K562 (cell line): ENCODE data around the gene SEC24C. TPM values are rescaled to one million over a fixed set of nuclear protein-coding genes. Genes with fewer than 3 reads are reported as not detected.

Experiments
- POLR2AphosphoS2 ChIP-seq: IDR thresholded peaks from 2 replicates; pipeline ENCODE4 v1.6.1; 2012; ENCODE audit warnings: low read length, improper control_type of control experiment
- SMC3 ChIP-seq: conservative IDR thresholded peaks from 2 replicates; pipeline ENCODE4 v1.6.1; 2011; ENCODE audit warnings: low read depth, low read length, improper control_type of control experiment; ENCODE audit not compliant: insufficient read depth
- SRF ChIP-seq, 2 experiments: fragments of 250-450, 450-650 bp in 1 of 2; sonication (Bioruptor Pico) in 1 of 2; sonication (generic) in 1 of 2; formaldehyde crosslinking; IDR thresholded peaks; 2 replicates each; pipeline versions ENCODE4 v1.5.0 to v1.5.1; 2020 to 2022; ENCODE audit warnings: mild to moderate bottlenecking in 1 of 2, missing genetic modification reagents in 1 of 2
- THRAP3 ChIP-seq: fragments of 450-650 bp; IDR thresholded peaks from 2 replicates; pipeline ENCODE4 v1.6.1; 2016; ENCODE audit warnings: mild to moderate bottlenecking, inconsistent platforms, borderline replicate concordance
- ZEB2 ChIP-seq: fragments of 450-650 bp; IDR thresholded peaks from 2 replicates; pipeline ENCODE4 v1.6.1; 2016
- ZNF217 ChIP-seq: sonication (generic); formaldehyde crosslinking; IDR thresholded peaks from 2 replicates; pipeline ENCODE4 v1.8.0; 2022; ENCODE audit warnings: mild to moderate bottlenecking, missing genetic modification reagents
- ZNF316 ChIP-seq: fragments of 450-650 bp; IDR thresholded peaks from 2 replicates; pipeline ENCODE4 v1.6.1; 2016
- polyA plus RNA-seq, 8 experiments: library from polyadenylated mRNA; depleted of rRNA in 4 of 8; stranded (reverse) in 5 of 8; unstranded in 3 of 8; fragments of >200 nt; fragmentation: Nextera tagmentation in 2 of 8; fragmentation: Illumina TruSeq in 1 of 8; extraction: Ambion mirVana in 2 of 8; extraction: Trizol in 1 of 8; gene quantifications; 2 replicates each; pipeline versions ENCODE4 v1.2.1 to v1.2.3, GENCODE V29; 2011 to 2014; ENCODE audit warnings: inconsistent platforms in 1 of 8, missing spikeins in 1 of 8
- total RNA-seq, 7 experiments: library from RNA; depleted of rRNA in 6 of 7; stranded (reverse); fragments of >200 nt in 6 of 7; fragmentation: Illumina TruSeq in 2 of 7; extraction: Trizol in 2 of 7; gene quantifications; 2 replicates each; pipeline versions ENCODE4 v1.2.1 to v1.2.3, GENCODE V29; 2011 to 2021; ENCODE audit warnings: low replicate concordance in 1 of 7
- TF ChIP-seq, protein P1 (sequence below): sonication (generic); formaldehyde crosslinking; IDR thresholded peaks from 2 replicates; pipeline ENCODE4 v1.8.0; 2022; ENCODE audit warnings: mild to moderate bottlenecking, missing genetic modification reagents
- TF ChIP-seq, protein P2 (sequence below): fragments of 450-650 bp; IDR thresholded peaks from 2 replicates; pipeline ENCODE4 v1.6.1; 2016; ENCODE audit warnings: low read depth
- TF ChIP-seq, protein P3 (sequence below): sonication (generic); formaldehyde crosslinking; IDR thresholded peaks from 2 replicates; pipeline ENCODE4 v1.8.1; 2023; ENCODE audit warnings: mild to moderate bottlenecking, missing genetic modification reagents

SEC24C gene
- total and polyA plus RNA-seq, 9 of the 15 experiments (the other 6 are each of a cell fraction or from before 2014, with no cell fraction given): 19.0 to 115 (median 70.5) TPM

DNA sequence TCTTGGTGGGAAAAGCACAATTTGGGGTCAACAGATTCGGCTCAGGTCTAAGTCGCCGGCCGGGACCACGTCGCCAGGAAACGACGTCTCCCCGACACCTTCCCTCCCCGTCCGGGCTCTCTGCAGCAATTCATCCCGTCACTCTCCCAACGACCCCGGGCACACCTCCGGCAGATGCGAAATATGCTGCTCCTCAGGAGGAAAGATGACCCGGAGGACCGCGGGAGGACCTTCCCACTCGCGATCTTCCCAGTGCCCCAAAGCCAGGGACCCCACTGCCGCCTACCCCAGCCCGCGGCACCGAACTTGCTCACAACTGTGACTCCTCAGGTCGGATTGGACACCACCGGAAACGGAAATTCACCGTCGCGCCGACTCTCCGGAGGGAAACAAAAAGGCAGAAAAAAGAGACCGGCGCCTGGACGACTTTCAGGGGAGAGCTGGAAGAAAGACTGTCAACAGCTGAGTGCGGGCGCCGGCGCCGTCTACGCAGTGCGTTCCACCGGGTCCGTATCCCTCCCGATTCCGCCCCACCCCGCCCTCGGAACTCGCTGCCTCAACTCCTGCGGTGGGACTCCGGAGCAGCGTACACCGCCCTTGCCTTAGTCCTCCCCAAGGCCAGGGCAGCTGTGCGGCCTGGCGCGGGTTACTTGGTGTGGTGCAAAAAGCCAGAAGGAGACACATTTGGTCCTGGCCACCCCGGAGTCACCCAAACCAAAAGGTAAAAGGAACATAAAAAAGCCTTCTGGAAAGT, 13.8 kb upstream of the SEC24C start (continued):
- TF ChIP-seq, protein P1, sequence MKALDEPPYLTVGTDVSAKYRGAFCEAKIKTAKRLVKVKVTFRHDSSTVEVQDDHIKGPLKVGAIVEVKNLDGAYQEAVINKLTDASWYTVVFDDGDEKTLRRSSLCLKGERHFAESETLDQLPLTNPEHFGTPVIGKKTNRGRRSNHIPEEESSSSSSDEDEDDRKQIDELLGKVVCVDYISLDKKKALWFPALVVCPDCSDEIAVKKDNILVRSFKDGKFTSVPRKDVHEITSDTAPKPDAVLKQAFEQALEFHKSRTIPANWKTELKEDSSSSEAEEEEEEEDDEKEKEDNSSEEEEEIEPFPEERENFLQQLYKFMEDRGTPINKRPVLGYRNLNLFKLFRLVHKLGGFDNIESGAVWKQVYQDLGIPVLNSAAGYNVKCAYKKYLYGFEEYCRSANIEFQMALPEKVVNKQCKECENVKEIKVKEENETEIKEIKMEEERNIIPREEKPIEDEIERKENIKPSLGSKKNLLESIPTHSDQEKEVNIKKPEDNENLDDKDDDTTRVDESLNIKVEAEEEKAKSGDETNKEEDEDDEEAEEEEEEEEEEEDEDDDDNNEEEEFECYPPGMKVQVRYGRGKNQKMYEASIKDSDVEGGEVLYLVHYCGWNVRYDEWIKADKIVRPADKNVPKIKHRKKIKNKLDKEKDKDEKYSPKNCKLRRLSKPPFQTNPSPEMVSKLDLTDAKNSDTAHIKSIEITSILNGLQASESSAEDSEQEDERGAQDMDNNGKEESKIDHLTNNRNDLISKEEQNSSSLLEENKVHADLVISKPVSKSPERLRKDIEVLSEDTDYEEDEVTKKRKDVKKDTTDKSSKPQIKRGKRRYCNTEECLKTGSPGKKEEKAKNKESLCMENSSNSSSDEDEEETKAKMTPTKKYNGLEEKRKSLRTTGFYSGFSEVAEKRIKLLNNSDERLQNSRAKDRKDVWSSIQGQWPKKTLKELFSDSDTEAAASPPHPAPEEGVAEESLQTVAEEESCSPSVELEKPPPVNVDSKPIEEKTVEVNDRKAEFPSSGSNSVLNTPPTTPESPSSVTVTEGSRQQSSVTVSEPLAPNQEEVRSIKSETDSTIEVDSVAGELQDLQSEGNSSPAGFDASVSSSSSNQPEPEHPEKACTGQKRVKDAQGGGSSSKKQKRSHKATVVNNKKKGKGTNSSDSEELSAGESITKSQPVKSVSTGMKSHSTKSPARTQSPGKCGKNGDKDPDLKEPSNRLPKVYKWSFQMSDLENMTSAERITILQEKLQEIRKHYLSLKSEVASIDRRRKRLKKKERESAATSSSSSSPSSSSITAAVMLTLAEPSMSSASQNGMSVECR (CRISPR knock-in tag): peak; percentile 92
- TF ChIP-seq, protein P2, sequence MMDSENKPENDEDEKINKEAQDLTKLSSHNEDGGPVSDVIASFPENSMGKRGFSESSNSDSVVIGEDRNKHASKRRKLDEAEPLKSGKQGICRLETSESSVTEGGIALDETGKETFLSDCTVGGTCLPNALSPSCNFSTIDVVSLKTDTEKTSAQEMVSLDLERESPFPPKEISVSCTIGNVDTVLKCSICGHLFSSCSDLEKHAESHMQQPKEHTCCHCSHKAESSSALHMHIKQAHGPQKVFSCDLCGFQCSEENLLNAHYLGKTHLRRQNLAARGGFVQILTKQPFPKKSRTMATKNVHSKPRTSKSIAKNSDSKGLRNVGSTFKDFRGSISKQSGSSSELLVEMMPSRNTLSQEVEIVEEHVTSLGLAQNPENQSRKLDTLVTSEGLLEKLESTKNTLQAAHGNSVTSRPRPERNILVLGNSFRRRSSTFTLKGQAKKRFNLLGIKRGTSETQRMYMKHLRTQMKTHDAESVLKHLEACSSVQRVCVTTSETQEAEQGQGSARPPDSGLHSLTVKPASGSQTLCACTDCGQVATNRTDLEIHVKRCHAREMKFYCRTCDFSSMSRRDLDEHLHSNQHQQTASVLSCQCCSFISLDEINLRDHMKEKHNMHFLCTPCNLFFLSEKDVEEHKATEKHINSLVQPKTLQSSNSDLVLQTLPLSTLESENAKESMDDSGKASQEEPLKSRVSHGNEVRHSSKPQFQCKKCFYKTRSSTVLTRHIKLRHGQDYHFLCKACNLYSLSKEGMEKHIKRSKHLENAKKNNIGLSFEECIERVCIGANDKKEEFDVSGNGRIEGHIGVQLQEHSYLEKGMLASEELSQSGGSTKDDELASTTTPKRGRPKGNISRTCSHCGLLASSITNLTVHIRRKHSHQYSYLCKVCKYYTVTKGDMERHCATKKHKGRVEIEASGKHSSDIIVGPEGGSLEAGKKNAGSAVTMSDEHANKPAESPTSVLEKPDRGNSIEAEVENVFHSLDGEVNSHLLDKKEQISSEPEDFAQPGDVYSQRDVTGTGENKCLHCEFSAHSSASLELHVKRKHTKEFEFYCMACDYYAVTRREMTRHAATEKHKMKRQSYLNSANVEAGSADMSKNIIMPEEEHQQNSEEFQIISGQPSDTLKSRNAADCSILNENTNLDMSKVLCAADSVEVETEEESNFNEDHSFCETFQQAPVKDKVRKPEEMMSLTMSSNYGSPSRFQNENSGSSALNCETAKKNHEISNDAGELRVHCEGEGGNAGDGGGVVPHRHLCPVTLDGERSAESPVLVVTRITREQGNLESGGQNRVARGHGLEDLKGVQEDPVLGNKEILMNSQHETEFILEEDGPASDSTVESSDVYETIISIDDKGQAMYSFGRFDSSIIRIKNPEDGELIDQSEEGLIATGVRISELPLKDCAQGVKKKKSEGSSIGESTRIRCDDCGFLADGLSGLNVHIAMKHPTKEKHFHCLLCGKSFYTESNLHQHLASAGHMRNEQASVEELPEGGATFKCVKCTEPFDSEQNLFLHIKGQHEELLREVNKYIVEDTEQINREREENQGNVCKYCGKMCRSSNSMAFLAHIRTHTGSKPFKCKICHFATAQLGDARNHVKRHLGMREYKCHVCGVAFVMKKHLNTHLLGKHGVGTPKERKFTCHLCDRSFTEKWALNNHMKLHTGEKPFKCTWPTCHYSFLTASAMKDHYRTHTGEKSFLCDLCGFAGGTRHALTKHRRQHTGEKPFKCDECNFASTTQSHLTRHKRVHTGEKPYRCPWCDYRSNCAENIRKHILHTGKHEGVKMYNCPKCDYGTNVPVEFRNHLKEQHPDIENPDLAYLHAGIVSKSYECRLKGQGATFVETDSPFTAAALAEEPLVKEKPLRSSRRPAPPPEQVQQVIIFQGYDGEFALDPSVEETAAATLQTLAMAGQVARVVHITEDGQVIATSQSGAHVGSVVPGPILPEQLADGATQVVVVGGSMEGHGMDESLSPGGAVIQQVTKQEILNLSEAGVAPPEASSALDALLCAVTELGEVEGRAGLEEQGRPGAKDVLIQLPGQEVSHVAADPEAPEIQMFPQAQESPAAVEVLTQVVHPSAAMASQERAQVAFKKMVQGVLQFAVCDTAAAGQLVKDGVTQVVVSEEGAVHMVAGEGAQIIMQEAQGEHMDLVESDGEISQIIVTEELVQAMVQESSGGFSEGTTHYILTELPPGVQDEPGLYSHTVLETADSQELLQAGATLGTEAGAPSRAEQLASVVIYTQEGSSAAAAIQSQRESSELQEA: no peak
- TF ChIP-seq, protein P3, sequence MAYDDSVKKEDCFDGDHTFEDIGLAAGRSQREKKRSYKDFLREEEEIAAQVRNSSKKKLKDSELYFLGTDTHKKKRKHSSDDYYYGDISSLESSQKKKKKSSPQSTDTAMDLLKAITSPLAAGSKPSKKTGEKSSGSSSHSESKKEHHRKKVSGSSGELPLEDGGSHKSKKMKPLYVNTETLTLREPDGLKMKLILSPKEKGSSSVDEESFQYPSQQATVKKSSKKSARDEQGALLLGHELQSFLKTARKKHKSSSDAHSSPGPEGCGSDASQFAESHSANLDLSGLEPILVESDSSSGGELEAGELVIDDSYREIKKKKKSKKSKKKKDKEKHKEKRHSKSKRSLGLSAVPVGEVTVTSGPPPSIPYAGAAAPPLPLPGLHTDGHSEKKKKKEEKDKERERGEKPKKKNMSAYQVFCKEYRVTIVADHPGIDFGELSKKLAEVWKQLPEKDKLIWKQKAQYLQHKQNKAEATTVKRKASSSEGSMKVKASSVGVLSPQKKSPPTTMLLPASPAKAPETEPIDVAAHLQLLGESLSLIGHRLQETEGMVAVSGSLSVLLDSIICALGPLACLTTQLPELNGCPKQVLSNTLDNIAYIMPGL (CRISPR knock-in tag): peak; percentile 61; the same call in 1 of the 2 replicates
- TF ChIP-seq SRF (CRISPR knock-in tag; IDR thresholded peaks at IDR 0.05) (0 out of 4 replicates have a peak, but pooled peaks of 1 of the 2 experiments have one; percentile 16), ZNF316 (peak; percentile 54), ZEB2 (peak; percentile 98), ZNF217 (no peak), SMC3 (peak; percentile 15; the same call in 1 of the 2 replicates), POLR2AphosphoS2 (peak; percentile 86; the same call in 1 of the 2 replicates), THRAP3 (peak; percentile 84; the same call in 1 of the 2 replicates)
